HUES48 (cell line): ENCODE data around the gene PCDHGB4.
"Not testable (repeated sequence)": the region's sequence is repeated elsewhere in the genome, so short reads cannot be mapped to it uniquely, and the experiment has no call there.

ENCODE experiments used
- H3K27ac ChIP-seq: one replicate; pipeline ENCODE4 v1.7.0; 2013; ENCODE audit warnings: low read depth, low read length, inconsistent platforms
- H3K27me3 ChIP-seq: 2 replicates; pipeline ENCODE4 v1.6.1; 2013; ENCODE audit warnings: mild to moderate bottlenecking, low read length; ENCODE audit not compliant: control insufficient read depth, insufficient read depth
- H3K36me3 ChIP-seq: 2 replicates; pipeline ENCODE4 v1.6.1; 2013; ENCODE audit warnings: low read length; ENCODE audit not compliant: control insufficient read depth, insufficient read depth
- H3K4me1 ChIP-seq: 2 replicates; pipeline ENCODE4 v1.6.1; 2013; ENCODE audit warnings: mild to moderate bottlenecking, low read length; ENCODE audit not compliant: control insufficient read depth, insufficient read depth
- H3K4me3 ChIP-seq: 2 replicates; pipeline ENCODE4 v1.5.1; 2013; ENCODE audit warnings: mild to moderate bottlenecking, low read depth, low read length
- H3K9ac ChIP-seq: 2 replicates; pipeline ENCODE4 v1.6.1; 2013; ENCODE audit warnings: mild to moderate bottlenecking, low read depth, low read length, moderate library complexity
- H3K9me3 ChIP-seq: 2 replicates; pipeline ENCODE4 v1.6.1; 2013; ENCODE audit warnings: low read length; ENCODE audit not compliant: control insufficient read depth, insufficient read depth

Gene PCDHGB4

GRCh38 chr5:141409598-141410306 lies 22.3 kb downstream of the PCDHGB4 start:
- Histone ChIP-seq H3K4me3 (no peak overlapping the region), H3K27ac (no peak overlapping the region), H3K9ac (no peak overlapping the region), H3K9me3 (peaks cover 6% of the 10 kb centered on the region; the same call in 1 of the 2 replicates), H3K27me3 (peaks cover 13% of the 10 kb centered on the region), H3K4me1 (peaks cover 3% of the 10 kb centered on the region; the same call in 1 of the 2 replicates), H3K36me3 (no peaks in the 10 kb centered on the region)

- no peaks in the 10 kb centered on the region for H3K36me3 ChIP-seq
- no peak overlapping the region for H3K9ac ChIP-seq
- no peak overlapping the region for H3K4me3 ChIP-seq
- H3K4me1 ChIP-seq = peaks cover 3% of the 10 kb centered on the region; the same call in 1 of the 2 replicates
- H3K27me3 ChIP-seq = peaks cover 13% of the 10 kb centered on the region
- no peak overlapping the region for H3K27ac ChIP-seq
- 0 out of 2 replicates have a peak, but pooled peaks cover 2% of the 10 kb centered on the region for H3K9me3 ChIP-seq
These were observed 24.1 kb downstream of the PCDHGB4 start for GRCh38 chr5:141411575-141411974.

DNA sequence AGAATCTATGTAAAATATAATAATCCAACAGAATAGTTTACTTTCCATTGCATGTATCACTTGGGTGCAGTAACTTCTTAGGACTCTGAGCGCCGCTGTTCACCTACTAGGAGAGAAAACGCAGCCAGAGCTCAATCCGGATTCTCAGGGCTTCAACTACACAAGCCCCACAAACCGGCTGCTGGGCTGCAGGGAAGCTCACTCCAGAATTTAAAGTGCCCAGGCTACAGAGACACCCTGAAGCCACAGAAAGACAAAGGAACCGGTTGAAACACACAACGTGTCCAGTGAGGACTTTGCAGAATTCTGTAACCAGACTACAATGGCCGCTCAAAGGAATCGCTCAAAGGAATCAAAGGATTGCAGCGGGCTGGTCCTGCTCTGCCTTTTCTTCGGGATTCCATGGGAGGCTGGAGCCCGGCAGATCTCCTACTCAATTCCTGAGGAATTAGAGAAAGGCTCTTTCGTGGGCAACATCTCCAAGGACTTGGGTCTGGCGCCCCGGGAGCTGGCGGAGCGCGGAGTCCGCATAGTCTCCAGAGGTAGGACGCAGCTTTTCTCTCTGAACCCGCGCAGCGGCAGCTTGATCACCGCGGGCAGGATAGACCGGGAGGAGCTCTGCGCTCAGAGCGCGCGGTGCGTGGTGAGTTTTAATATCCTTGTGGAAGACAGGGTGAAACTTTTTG lies 25.5 kb downstream of the PCDHGB4 start, which contains the start of gene PCDHGA10:
TSS of gene PCDHGA10 (plus strand) at position 134 of the 686 bp plus-strand sequence. CDS start at position 323, 189 bp downstream.
- Histone ChIP-seq H3K4me3 (peak within 1 kb of the TSS; percentile 61), H3K9me3 (0 out of 2 replicates have a peak, but pooled peaks cover 2% of the 10 kb centered on the region), H3K4me1 (peaks cover 3% of the 10 kb centered on the region; the same call in 1 of the 2 replicates), H3K36me3 (no peaks in the 10 kb centered on the region), H3K27ac (no peak within 1 kb of the TSS), H3K9ac (peak within 1 kb of the TSS; percentile 45; the same call in 1 of the 2 replicates), H3K27me3 (peaks cover 13% of the 10 kb centered on the region)

GRCh38 chr5:141413540-141414069 lies 26.1 kb downstream of the PCDHGB4 start:
- Histone ChIP-seq H3K4me3 (peak overlapping the region; percentile 61), H3K36me3 (no peaks in the 10 kb centered on the region), H3K9me3 (peaks cover 7% of the 10 kb centered on the region; the same call in 1 of the 2 replicates), H3K9ac (no peak overlapping the region), H3K27me3 (peaks cover 16% of the 10 kb centered on the region), H3K4me1 (peaks cover under 1% of the 10 kb centered on the region; the same call in 1 of the 2 replicates), H3K27ac (no peak overlapping the region)

- not testable (repeated sequence) for H3K36me3 ChIP-seq, H3K4me1 ChIP-seq, H3K9ac ChIP-seq, H3K4me3 ChIP-seq, H3K27ac ChIP-seq
- Histone ChIP-seq H3K27me3 (peaks cover 13% of the 10 kb centered on the region), H3K9me3 (peaks cover 13% of the 10 kb centered on the region)
These were observed 27.2 kb downstream of the PCDHGB4 start for GRCh38 chr5:141414548-141415274.

DNA sequence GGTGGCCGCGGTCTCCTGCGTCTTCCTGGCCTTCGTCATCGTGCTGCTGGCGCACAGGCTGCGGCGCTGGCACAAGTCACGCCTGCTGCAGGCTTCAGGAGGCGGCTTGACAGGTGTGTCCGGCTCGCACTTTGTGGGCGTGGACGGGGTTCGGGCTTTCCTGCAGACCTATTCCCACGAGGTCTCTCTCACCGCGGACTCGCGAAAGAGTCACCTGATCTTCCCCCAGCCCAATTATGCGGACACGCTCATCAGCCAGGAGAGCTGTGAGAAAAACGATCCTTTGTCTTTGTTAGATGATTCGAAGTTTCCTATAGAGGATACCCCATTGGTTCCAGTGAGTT lies 27.7 kb downstream of the PCDHGB4 start:
- H3K36me3 ChIP-seq, H3K4me3 ChIP-seq, H3K9ac ChIP-seq, H3K4me1 ChIP-seq, H3K27ac ChIP-seq: not testable (repeated sequence)
- H3K9me3 ChIP-seq = peaks cover 14% of the 10 kb centered on the region
- H3K27me3 ChIP-seq = peaks cover 13% of the 10 kb centered on the region

- Histone ChIP-seq H3K27ac (peak within 1 kb of the TSS; percentile 69), H3K9ac (peak within 1 kb of the TSS; percentile 64; the same call in 1 of the 2 replicates), H3K4me3 (peak within 1 kb of the TSS; percentile 75)
These were observed 30.1 kb downstream of the PCDHGB4 start, which contains the start of gene PCDHGB7 for GRCh38 chr5:141417494-141418172. Gene PCDHGB7 (plus strand): TSS chr5:141417677. CDS start chr5:141417860, 183 bp downstream.

GRCh38 chr5:141419074-141419880 lies 31.8 kb downstream of the PCDHGB4 start:
- no peak overlapping the region; the same call in 1 of the 2 replicates for H3K4me3 ChIP-seq
- H3K36me3 ChIP-seq = no peaks in the 10 kb centered on the region
- H3K4me1 ChIP-seq = no peaks in the 10 kb centered on the region
- peaks cover 40% of the 10 kb centered on the region for H3K9me3 ChIP-seq
- H3K27ac ChIP-seq = no peak overlapping the region
- peaks cover 20% of the 10 kb centered on the region for H3K27me3 ChIP-seq
- no peak overlapping the region for H3K9ac ChIP-seq

More at GRCh38 chr5:141417494-141418172, 30.1 kb downstream of the PCDHGB4 start, which contains the start of gene PCDHGB7:
- H3K27me3 ChIP-seq = peaks cover 20% of the 10 kb centered on the region
- H3K36me3 ChIP-seq, H3K4me1 ChIP-seq: not testable (repeated sequence)
- peaks cover 33% of the 10 kb centered on the region for H3K9me3 ChIP-seq

DNA sequence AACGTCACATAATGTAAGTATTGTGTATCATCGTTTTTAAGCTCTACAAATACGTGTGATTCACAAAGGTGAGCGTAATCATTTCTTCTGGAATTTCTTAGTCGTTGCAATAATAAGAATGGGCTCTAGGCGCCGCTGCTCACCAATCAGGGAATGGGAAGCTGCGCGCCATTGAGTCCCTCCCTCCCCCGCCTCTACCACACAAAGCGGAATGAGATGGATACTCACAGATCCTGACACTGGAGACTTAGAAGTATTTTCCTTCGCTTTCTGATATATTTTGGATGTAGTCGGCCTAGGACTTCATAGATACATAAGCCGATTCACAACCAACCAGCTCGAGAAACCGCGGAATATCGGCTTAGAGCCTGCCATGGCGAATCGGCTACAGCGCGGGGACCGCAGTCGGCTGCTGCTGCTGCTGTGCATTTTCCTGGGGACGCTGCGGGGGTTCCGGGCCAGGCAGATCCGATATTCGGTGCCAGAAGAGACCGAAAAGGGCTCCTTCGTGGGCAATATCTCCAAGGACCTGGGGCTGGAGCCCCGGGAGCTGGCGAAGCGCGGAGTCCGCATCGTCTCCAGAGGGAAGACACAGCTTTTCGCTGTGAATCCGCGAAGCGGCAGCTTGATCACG lies 33.5 kb downstream of the PCDHGB4 start, which contains the start of gene PCDHGA11:
TSS of gene PCDHGA11 (plus strand) at position 197 of the 634 bp plus-strand sequence. CDS start at position 374, 177 bp downstream.
- Histone ChIP-seq H3K9me3 (peaks cover 46% of the 10 kb centered on the region), H3K4me3 (peak within 1 kb of the TSS; percentile 58), H3K9ac (no peak within 1 kb of the TSS), H3K27ac (no peak within 1 kb of the TSS), H3K27me3 (peaks cover 20% of the 10 kb centered on the region), H3K4me1 (no peaks in the 10 kb centered on the region), H3K36me3 (no peaks in the 10 kb centered on the region)
